Caki2 (cell line): ENCODE results near the gene COL11A2. TPM values are rescaled to one million over a fixed set of nuclear protein-coding genes. Genes with fewer than 3 reads are reported as not detected.

ENCODE experiments used
- DNase-seq: peaks from one replicate; pipeline ENCODE4 v3.0.0-alpha.2; 2015; ENCODE audit warnings: low read depth
- in situ Hi-C: cut with HindIII; loops from 2 replicates; pipeline ENCODE4 v1.10.0; 2016; ENCODE audit warnings: low sequenced_read_pairs, low pct_unique_long_range_greater_than_20kb, mixed read lengths
- total RNA-seq: library from RNA; depleted of rRNA; stranded (reverse); fragments of >200 nt; shearing (Covaris generic); gene quantifications from 2 replicates; pipeline ENCODE4 v1.2.3, GENCODE V29; 2014; ENCODE audit warnings: low replicate concordance

Gene COL11A2
- total RNA-seq, 1 experiment from 2014 or later, result 1.4 TPM

DNA sequence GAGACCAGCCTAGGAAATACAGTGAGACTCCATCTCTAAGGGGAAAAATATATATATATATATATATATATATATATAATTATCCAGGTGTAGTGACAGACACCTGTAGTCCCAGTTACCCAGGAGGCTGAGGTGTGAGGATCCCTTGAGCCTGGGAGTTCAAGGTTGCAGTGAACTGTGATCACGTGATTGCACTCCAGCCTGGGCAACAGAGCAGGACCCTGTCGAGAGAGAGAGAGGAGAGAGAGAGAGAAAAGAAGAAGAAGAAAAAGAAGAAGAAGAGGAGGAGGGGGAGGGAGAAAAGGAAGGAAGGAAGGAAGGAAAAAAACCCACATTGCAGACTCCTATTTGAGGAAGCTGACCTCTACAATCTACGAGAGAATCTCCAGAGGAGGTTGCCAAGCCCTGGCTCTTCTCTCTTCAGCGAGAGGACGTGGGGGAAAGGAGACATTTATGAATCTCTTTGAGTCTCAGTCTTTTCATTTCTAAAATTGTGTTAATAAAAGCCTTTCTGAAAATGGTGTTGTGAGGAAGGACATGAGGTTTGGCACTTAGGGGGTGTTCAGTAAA lies 49.7 kb downstream of the COL11A2 start:
- in situ Hi-C loops, result no loop called here
- no peak for DNase-seq

DNA sequence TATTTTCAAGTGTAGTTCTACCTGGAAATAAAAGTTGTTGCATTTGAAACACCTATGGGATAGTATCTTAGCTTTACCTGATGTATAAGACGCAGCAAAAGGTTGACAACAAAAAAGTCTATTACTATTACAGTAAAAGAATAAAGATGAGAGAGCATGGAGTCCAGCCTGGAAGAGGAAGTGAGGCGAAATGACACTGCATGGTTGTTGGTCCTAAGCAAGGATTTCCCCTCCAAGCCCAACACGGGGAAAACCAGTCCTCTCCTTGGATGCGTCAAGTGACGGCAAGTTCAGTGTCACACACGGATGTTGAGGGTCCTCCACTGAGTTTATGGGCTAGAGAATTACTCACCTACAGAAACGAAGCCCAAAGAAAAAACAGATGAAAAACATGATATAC lies 51.7 kb downstream of the COL11A2 start:
- in situ Hi-C loops, result no loop called here
- no peak for DNase-seq

DNA sequence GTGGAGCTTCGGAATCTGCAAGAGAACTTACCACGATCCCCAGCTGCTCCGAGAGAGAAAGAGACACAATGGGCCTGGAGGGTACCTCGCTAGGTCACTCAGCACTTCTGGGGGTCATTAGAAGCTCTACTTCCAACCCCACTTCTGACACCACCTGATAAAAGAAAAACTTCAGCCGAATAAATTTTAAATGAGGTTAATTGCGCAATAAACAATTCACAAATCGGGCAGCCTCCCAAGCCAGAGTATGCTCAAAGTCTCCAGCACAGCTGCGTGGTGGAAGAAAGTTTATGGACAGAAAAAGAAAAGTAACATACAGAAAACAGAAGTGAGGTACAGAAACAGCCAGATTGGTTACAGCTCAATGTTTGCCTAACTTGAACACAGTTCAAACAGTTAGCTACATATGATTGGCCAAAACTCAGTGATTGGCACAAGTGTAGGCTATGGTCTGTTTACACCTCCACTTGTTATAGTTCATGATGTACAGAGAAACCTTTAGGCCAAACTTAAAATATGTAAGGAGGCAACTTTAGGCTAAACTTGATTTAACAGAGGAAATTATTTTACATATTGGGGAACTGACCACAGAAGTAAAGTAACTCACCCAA lies 52.6 kb downstream of the COL11A2 start:
- in situ Hi-C loops, result no loop called here
- DNase-seq, result no peak

DNA sequence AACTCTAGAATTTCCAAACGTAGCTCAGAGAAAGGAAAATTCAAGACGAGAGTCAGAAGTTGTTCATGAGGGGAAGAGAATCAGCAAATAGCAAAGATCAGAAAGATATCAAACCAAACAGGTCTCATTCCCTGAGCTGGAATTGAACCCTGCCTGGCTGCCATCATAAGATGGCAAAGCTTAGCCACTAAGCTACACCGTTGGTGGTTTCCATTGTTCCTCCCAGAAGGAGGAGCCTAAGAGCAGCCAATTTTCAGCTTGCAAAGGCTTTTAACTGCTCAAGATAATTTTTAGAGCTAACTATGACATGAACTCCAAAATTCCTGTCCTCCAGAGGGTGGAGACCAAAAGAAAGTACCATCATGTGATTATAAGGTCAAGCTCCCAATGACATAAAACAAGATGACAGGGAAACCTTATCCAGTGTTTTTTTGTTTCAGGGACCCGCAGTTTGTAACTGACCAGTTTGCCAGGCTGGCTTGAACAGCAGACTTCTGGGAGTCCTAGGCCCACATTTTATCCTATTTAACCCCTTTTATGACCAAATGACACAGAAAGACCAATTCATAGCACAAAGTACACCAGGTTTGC lies 55.9 kb downstream of the COL11A2 start:
- no peak for DNase-seq
- in situ Hi-C loops, result no loop called here

DNA sequence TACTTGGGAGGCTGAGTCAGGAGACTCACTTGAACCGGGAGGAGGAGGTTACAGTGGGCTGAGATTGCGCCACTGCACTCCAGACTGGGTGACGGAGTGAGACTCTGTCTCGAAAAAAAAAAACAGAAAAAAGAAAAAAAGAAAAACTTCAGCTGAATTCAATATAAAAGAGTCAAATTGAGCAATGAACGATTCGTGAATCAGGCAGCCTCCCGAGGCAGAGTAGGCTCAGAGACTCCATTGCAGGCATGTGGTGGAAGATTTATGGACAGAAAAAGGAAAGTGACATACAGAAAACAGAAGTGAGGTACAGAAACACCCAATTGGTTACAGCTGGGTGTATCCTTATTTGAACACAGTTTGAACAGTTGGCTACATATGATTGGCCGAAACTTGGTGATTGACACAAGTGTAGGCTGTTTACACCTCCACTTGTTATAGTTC lies 60.2 kb downstream of the COL11A2 start:
- in situ Hi-C loops, result no loop called here

DNA sequence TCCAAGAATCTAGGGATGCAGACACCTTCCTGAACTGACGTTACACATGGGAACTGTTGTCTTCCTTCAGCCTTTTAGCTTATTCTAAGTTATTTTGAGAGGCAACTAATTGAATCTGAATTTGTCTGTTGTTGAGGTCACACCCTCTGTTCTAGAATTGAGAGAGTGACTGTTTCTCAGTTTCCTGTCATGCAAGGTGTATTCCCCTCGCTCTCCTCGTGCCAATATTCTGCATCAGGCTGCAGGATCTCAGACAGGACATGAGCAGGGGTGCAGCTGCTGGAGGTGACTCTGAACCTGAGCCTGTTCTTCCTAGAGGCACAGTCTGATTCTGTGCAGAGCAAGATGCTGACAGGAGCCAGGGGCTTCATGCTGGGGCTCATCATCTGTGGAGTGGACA lies 63.9 kb downstream of the COL11A2 start:
- in situ Hi-C loops, result no loop called here
- no peak for DNase-seq

More for the DNA sequence above, 60.2 kb downstream of the COL11A2 start:
- DNase-seq, result no peak

DNA sequence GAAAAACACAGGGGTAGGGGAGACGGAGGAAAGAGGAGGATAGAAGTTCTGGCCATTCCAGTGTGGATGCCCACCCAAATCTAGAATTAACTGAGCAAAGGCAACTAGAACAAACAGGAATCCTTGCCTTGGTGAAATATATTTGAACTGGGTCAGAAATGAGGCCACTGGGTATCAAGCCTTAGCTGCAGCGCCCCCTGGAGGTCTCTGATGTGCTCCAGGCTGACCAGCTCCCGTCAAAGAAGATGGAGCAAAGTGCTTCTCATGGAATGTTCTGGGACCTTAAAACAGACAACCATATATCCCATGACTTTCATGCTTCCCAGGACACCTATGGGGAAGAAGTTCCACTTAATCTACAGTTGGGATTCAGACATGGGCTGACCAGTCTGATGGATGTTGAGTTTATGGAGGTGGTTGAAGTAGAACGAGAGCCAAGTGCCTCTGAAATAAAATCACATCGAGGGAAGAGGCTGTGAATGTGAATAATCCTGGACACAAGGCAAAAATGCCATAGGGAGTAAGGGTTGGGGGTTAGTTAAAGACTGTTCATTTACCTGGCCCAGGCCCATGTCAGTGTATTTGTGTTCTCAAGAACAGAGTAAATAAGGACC lies 66.1 kb downstream of the COL11A2 start:
- no peak for DNase-seq
- in situ Hi-C loops, result no loop called here

DNA sequence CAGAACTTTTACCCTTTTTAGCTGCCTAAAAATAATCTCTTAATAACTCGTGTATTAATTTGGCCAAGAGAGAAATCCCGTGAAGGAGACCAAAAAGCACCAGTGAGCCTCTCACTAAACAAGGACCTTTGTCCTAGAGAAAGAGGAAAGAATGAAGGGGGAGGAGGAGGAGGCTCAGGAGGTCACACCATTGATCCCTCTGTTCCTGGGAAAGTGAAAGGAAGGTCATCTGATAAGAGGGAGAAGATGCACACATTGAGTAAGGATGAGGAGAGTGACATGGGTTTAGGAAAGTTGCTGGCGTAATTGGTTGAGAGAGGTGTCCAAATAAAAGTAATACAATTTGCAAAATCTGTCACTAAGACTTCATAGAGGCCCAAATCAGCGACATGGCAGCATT lies 67.3 kb downstream of the COL11A2 start:
- no peak for DNase-seq
- in situ Hi-C loops, result no loop called here

DNA sequence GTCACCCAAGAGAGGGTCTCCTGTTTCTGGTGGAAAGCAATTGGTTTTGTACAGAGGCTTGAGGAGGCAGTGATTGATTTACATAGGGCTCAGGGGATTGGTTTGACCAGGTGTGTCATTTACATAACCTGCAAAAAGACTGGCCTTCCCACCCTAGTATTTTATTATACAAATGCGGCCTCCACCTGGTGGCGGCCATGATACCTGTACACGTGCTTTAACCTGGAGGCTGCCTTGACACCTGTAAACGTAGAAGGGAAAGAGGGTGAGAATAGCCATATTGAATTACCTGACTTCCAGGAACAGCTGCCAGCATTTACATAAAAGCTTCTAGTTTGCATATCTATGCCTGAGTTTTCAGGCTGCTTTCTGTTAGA lies 67.8 kb downstream of the COL11A2 start:
- in situ Hi-C loops, result no loop called here
- DNase-seq, result no peak

DNA sequence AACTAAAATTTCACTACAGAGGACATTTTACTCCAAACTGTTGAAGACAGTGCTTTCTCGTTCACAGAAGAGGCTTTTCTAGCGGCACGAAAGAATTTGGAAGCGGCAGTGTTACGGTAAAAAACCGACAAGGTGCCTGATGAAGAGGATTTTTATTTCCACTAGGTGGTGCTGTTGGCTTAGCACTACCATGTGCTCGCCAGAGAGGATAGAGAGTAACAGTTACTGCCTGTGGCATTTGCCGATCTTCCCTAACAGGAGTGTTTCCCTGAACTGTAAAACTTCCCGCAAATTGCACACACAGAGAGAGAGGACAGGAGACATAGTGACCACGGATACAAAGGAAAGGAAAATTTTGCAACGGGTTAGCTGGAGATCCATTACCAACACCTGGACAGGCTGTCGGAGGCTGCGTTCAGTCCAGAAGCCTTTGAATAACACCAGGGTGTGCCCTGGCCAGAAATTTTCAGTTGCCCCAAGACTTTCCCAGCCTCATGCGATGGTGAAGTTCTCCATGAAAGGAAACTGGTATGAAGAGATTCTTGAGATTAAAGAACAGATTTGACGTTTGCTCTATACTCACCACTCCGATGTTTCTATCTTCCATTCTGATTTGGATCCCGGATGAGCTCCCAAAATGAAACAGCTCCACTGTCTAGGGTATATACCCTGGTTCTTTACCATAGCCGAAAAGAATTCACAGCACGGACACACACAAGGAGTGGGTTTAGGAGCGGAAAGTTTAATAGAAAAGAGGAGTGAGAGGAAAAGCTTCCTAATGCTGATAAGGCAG lies 68.3 kb downstream of the COL11A2 start:
- peak; percentile 42 for DNase-seq
- in situ Hi-C loops, result no loop called here

DNA sequence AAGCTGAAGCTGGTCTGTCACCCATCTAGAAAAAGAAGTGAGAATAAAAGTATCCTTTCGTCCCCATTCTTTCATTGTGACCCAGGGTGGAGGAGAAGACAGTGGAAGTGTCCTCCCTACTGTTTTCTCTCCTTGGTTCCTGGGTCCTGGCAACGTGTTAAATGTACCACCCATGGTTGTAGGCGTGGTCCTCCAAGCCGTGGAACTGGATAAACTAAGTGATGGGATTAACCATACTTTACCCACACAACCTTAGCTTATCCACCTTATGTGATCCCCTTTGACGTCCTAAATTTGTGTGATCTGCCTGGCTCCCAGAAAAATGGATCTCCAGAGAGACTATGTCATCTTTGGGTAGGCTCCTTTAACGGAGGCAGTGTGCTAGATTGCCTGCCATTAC lies 69.1 kb downstream of the COL11A2 start:
- in situ Hi-C loops, result no loop called here
- DNase-seq, result no peak

DNA sequence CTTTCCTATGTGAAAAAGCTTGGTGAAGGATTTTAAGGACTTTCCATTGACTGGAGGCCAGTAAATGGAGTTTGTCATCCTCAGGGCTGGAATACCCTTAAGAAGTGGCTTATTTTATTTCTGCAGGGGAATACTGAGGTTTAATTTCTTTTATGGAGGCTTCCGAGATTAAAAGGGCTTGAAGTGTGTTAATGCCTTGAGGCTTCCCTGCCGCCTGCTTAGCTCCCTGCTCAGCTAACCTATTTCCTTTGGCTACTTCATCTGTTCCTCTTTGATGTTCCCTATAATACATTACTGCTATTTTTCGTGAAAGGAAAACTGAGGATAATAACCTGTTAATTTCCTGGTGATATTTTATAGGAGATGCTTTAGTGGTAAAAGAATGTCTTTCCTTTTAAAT lies 72.3 kb downstream of the COL11A2 start:
- DNase-seq, result no peak
- in situ Hi-C loops, result no loop called here

DNA sequence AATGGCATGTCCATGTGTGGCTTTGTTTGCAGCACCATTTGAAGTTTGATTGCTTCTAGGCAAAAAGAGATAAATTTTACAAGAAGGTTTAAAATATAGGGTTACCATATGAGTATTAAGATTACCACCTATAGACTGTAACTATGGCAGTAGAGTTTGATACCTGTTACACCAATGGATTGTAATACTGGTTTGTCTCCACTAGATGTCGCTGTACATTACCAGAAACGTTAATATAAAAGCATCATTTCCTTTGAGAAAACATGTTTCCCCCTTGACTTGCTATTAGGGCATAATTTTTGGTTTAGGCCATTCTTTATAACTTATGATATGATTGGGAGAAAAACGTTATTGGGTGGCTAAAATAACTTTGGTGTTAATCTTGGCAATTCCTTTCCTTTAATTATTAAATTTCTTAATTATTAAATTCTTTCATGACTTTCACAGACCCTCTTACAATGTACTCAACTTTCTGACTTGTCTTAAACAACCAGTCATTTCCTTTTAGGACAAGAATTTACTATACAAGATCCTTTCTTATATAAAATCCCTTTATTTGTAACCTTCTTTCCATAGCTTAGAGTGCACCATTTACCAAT lies 73.6 kb downstream of the COL11A2 start:
- DNase-seq, result peak; percentile 10
- in situ Hi-C loops, result no loop called here

DNA sequence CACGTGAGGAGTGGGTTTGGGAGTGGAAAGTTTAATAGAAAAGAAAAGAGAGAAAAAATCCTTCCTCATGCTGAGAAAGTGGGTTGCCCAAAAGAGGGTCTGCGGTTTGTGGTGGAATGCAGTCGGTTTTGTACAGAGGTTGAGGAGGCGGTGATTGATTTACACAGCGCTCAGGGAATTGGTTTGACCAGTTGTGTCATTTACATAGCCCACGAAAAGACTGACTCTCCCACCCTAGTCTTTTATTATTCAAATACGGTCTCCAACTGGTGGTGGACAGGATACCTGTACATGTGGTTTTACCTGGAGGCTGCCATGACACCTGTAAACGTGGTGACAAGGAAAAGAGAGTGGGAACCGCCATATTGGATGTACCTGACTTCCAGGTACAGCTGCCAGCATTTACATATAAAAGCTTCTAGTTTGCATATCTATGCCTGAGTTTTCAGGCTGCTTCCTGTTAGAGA lies 74.4 kb downstream of the COL11A2 start:
- no peak for DNase-seq
- in situ Hi-C loops, result no loop called here

DNA sequence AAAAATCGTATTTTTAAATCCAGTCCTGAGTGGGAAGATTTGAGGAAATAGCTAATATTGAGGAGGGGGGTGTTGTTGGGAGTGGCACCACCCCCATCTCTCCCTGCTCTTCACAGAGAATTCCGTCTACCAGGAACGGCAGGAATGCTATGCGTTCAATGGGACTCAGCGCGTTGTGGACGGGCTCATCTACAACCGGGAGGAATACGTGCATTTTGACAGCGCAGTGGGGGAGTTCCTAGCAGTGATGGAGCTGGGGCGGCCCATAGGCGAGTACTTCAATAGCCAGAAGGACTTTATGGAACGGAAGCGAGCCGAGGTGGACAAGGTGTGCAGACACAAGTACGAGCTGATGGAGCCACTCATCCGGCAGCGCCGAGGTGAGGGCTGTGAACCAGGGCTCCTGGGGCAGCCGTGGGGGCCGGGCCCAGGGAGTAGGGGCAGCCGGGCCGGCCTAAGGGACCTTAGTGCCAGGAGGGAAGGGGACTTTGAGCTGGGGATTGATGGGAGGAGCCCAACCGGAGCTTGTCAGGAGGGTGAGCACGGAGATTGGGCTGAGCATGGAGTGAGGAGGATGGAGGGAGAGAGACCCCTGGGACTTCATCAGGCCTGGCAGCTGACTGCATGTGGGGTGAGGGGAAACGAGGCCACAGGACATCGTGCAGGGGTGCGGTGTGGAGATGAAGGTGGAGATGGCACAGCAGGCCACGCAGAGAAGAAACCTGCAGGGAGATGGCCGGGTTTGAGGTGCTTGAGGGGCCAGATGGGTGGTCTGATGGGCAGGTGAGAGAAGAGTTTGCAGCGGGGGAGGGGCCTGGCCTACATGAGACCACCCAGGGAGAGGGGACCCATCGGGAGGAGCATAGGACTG lies 75.2 kb downstream of the COL11A2 start:
- DNase-seq, result no peak
- in situ Hi-C loops, result no loop called here

DNA sequence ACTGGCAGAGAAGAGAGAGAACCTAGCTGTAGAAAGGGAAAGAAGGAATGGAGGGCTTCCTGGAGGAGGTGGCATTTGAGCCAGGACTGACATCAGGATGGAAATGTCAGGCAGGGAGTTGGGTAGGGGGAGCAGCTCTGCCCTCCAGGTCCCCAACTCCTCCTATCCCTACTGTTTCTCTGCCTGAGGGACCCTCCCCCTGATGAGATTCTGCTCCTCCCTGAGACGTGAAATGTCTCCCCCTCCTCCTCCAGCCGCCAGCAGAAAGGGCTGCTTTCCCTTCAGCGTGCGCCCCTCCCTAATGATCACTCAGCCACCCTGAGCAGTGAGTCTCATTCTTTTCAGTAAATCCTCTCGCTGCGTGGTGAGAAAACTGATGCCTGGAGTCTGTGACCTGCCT lies 75.8 kb downstream of the COL11A2 start:
- no peak for DNase-seq
- in situ Hi-C loops, result no loop called here

DNA sequence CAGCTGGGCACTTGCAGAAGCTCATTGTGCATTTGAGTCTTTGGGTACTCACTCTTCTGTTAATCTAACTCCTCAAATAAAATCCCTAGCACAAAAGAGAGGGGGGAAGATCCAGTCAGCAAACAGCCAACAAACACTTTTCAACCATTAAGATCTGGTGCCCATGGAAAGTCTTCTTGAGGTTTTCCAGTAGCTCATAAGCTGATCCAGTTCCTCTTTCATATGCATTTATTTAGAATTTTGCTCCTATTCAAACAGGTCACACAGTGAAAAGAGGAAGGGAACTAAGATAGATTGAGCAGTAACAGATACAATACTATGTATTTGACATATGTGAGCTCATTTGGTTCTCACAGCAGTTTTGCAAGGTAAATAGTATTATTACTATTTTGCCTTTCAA lies 77.9 kb downstream of the COL11A2 start:
- in situ Hi-C loops, result no loop called here
- DNase-seq, result no peak

DNA sequence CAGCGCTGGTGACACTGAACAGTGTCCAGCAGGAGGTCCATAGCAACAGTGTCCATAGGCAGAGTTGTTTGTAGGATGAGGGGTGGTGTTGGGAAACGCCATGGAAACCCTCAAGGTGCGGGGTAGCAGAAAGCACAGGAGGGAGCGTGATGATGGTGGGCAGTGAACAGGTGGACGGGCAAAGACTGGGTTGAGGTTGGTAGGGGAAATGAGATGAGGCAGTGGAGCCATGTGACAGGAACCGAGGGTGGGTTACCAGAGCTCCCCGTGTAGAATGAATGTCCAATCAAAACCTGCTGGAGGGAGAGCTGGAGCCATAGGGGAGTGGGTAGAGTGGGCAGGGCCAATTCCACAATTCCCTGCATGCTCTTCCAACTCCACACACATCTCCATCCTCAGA lies 78.5 kb downstream of the COL11A2 start:
- no peak for DNase-seq
- in situ Hi-C loops, result no loop called here
